Karpas-422 (cell line): Measurements from ENCODE around the gene KAZN. TPM values are rescaled to one million over a fixed set of nuclear protein-coding genes. Genes with fewer than 3 reads are reported as not detected.
A peak's percentile ranks its signal among the peaks of the same experiment; 100 is the strongest.

Source experiments
- DNase-seq: peaks from one replicate; pipeline ENCODE4 v3.0.0-alpha.2; 2015
- H2AFZ ChIP-seq: fragments of 200-600 bp; sonication (generic); 2 replicates; pipeline ENCODE4 v1.6.1; 2014; ENCODE audit warnings: antibody characterized with exemption, low read length, mixed read lengths
- H3K27ac ChIP-seq: fragments of 200-600 bp; sonication (generic); 2 replicates; pipeline ENCODE4 v1.5.1; 2014; ENCODE audit warnings: mild to moderate bottlenecking, low read length, moderate library complexity
- H3K27me3 ChIP-seq: fragments of 200-600 bp; sonication (generic); 2 replicates; pipeline ENCODE4 v1.6.1; 2014; ENCODE audit warnings: low read length, mixed read lengths
- H3K36me3 ChIP-seq: fragments of 200-600 bp; sonication (generic); 2 replicates; pipeline ENCODE4 v1.6.1; 2014; ENCODE audit warnings: low read length, mixed read lengths; ENCODE audit not compliant: insufficient read depth
- H3K4me1 ChIP-seq: fragments of 200-600 bp; sonication (generic); 2 replicates; pipeline ENCODE4 v1.6.1; 2014; ENCODE audit warnings: mild to moderate bottlenecking, low read length, mixed read lengths
- H3K4me2 ChIP-seq: fragments of 200-600 bp; sonication (generic); 2 replicates; pipeline ENCODE4 v1.6.1; 2014; ENCODE audit warnings: low read length, low read depth, mild to moderate bottlenecking; ENCODE audit not compliant: poor library complexity, severe bottlenecking
- H3K4me3 ChIP-seq: fragments of 200-600 bp; sonication (generic); 2 replicates; pipeline ENCODE4 v1.5.1; 2014; ENCODE audit warnings: mild to moderate bottlenecking, antibody characterized with exemption, low read length, mixed read lengths
- H3K79me2 ChIP-seq: fragments of 200-600 bp; sonication (generic); 2 replicates; pipeline ENCODE4 v1.6.1; 2014; ENCODE audit warnings: mild to moderate bottlenecking, low read length, mixed read lengths
- H3K9ac ChIP-seq: fragments of 200-600 bp; sonication (generic); 2 replicates; pipeline ENCODE4 v1.6.0; 2014; ENCODE audit warnings: low read length
- H3K9me2 ChIP-seq: fragments of 200-600 bp; sonication (generic), shearing (Covaris generic); replicated peaks from 2 replicates; pipeline ENCODE4 v1.6.0; 2014; ENCODE audit warnings: mild to moderate bottlenecking, low read length, moderate library complexity; ENCODE audit not compliant: insufficient read depth
- H3K9me3 ChIP-seq: fragments of 300-700, 200-600 bp; sonication (generic); 2 replicates; pipeline ENCODE4 v1.6.1; 2014; ENCODE audit warnings: low read length, mixed read lengths
- H4K20me1 ChIP-seq: fragments of 200-600 bp; sonication (generic); 2 replicates; pipeline ENCODE4 v1.6.1; 2014; ENCODE audit warnings: mild to moderate bottlenecking, antibody characterized with exemption, low read length, low read depth; ENCODE audit not compliant: insufficient read depth
- total RNA-seq: library from RNA; depleted of rRNA; stranded (reverse); fragments of >200 nt; shearing (Covaris generic); gene quantifications from 2 replicates; pipeline ENCODE4 v1.2.3, GENCODE V29; 2014; ENCODE audit warnings: low replicate concordance

Gene KAZN
- total RNA-seq, 1 experiment from 2014 or later = not detected

DNA sequence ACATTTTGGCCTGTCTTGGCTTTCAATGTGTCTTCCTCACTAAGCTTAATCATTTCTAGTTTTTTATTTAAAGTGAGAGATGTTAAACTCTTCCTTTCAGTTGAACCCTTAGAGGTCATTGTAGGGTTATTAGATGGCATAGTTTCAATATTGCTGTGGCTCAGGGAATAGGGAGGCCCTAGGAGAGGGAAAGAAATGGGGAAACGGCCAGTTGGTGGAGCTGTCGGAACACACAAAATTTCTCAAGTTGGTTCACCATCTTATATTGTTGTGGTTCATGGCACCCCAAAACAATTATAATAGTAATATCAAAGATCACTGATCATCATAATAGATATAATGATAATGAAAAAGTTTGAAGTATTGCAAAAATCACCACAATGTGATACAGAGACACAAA lies 31.4 kb upstream of the KAZN start:
- Histone ChIP-seq H3K4me2 (no peak overlapping the region), H2AFZ (no peak overlapping the region), H3K9ac (no peak overlapping the region), H3K4me1 (no peaks in the 10 kb centered on the region), H3K4me3 (no peak overlapping the region), H3K27ac (no peak overlapping the region), H3K27me3 (0 out of 2 replicates have a peak, but pooled peaks cover 2% of the 10 kb centered on the region), H4K20me1 (no peaks in the 10 kb centered on the region), H3K79me2 (no peaks in the 10 kb centered on the region), H3K9me2 (no peaks in the 10 kb centered on the region), H3K9me3 (no peaks in the 10 kb centered on the region), H3K36me3 (no peaks in the 10 kb centered on the region)
- peak; percentile 56 for DNase-seq

DNA sequence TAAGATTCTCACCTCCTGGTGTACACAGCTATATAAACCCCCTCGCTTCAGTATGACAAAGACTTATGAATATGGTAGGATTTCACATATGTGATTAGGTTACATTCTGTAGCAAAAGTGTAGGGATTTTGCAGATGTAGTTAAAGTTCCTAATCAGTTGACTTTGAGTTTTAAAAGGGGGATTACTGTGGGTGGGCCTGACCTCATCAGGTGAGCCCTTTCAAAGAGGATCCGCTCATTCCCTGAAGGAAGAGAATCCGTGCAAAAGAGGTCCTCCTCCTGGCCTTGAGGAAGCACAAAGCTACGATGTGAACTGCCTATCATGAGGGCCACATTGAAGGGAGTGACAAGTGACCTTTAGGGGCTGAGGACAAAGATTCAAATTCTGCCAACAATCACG lies 30.6 kb upstream of the KAZN start:
- Histone ChIP-seq H3K27ac (no peak overlapping the region), H2AFZ (no peak overlapping the region), H3K4me2 (no peak overlapping the region), H3K36me3 (no peaks in the 10 kb centered on the region), H3K27me3 (0 out of 2 replicates have a peak, but pooled peaks cover 2% of the 10 kb centered on the region), H3K9me2 (no peaks in the 10 kb centered on the region), H3K9ac (no peak overlapping the region), H3K4me3 (no peak overlapping the region), H3K9me3 (no peaks in the 10 kb centered on the region), H4K20me1 (no peaks in the 10 kb centered on the region), H3K4me1 (no peaks in the 10 kb centered on the region), H3K79me2 (no peaks in the 10 kb centered on the region)
- no peak for DNase-seq

DNA sequence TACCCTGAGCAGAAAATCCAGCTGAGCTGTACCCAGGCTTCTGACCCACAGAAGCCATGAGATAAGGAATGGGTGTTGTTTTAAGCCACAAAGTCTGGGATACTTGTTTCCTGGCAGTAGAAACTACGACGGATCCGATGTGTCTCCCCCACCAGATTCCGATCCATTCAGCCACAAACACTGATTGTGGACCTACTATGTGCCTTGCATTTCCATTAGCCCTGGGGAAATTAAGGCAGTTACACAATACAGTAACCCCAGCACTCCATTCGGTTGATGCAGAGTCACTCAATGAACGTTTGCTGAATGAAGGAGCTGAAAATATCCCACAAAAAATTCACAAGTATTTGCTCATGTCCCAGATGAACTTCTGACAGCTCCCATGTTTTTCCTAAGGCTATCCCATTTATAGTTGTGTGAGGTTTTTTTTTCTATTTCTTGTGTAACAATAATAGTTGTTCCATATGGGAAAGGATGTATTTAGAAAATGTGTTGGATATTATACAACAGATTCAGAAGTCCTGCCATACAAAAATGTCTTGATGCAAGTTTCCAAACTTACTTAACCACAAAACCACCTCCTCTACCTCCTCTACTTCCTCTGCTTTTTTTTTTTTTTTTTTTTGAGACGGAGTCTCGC lies 29.6 kb upstream of the KAZN start:
- H3K9me3 ChIP-seq = no peaks in the 10 kb centered on the region
- no peaks in the 10 kb centered on the region for H3K79me2 ChIP-seq
- no peak overlapping the region for H3K9ac ChIP-seq
- H2AFZ ChIP-seq = no peak overlapping the region
- no peaks in the 10 kb centered on the region for H3K9me2 ChIP-seq
- no peaks in the 10 kb centered on the region for H3K36me3 ChIP-seq
- H3K27me3 ChIP-seq = 0 out of 2 replicates have a peak, but pooled peaks cover 2% of the 10 kb centered on the region
- H3K4me2 ChIP-seq = no peak overlapping the region
- DNase-seq = no peak
- no peaks in the 10 kb centered on the region for H3K4me1 ChIP-seq
- no peak overlapping the region for H3K27ac ChIP-seq
- H4K20me1 ChIP-seq = no peaks in the 10 kb centered on the region
- H3K4me3 ChIP-seq = no peak overlapping the region

DNA sequence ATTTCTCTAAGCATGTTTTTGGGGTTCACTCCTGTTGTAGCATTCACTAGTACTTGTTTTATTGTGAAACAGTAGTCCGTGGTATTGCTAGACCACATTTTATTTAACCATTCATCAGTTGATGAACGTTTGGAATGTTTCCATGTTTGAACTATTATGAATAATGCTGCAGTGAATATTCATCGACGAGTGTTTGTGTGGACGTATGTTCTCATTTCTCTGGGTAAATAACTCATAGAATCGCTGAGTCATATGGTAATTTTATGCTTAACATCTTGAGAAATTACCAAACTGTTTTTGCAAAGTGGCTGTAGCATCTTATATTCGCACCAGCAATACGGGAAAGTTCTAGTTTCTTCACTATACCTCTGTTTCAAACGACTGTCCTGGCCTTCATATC lies 28.0 kb upstream of the KAZN start:
- Histone ChIP-seq H3K4me3 (no peak overlapping the region), H3K27ac (no peak overlapping the region), H3K36me3 (no peaks in the 10 kb centered on the region), H2AFZ (no peak overlapping the region), H4K20me1 (no peaks in the 10 kb centered on the region), H3K79me2 (no peaks in the 10 kb centered on the region), H3K27me3 (0 out of 2 replicates have a peak, but pooled peaks cover 2% of the 10 kb centered on the region), H3K9me3 (no peaks in the 10 kb centered on the region), H3K9ac (no peak overlapping the region), H3K4me2 (no peak overlapping the region), H3K9me2 (no peaks in the 10 kb centered on the region), H3K4me1 (no peaks in the 10 kb centered on the region)
- DNase-seq = no peak

DNA sequence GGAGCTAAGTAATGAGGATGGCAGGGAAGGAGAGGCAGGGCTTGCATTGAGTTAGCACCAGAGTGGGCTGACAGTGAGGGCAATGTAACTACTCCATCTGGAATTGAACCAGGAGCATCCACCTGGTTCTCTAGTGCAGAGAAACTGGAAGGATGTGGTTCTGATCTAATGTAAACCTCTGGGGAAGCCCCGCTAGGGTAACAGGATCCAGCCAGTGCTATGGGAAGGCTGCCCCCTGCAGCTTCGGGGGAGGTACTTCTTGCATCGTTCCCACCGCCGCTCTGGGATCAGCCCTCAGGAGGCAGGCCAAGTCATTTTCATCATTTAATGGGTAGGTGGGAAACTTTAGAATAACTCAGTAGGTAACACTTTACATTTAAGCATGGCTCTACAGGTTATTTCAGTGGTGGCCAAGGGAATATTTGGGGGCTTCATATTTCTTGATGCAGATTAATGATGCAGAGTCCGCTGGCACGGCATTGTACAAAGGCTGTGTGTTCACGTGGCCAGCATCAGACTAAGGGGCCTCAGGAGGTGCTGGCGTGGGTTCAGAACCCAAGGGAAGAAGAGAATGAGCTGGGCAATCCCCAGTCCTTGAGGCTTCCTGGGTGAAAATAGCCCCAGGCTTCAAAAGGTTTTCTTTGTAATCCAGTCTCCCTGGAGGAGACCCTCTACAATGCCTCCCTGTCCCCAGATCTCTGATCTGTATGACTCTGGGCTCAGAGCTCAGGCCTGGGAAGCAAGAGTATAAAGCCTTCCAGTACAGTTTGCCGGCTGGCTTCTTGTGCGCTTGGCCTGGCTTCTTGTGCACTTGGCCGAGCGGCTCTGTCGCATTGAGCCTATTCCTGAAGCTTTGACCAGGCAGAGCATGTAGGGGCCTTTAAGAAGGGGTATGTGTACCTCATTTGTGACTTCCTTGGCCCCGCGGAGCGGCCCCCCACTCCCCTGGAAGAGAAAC lies 26.4 kb upstream of the KAZN start:
- Histone ChIP-seq H4K20me1 (no peaks in the 10 kb centered on the region), H3K36me3 (no peaks in the 10 kb centered on the region), H3K9me3 (no peaks in the 10 kb centered on the region), H3K79me2 (no peaks in the 10 kb centered on the region), H3K27ac (no peak overlapping the region), H3K4me2 (no peak overlapping the region), H3K9ac (no peak overlapping the region), H3K27me3 (no peaks in the 10 kb centered on the region), H3K9me2 (no peaks in the 10 kb centered on the region), H3K4me3 (no peak overlapping the region), H3K4me1 (no peaks in the 10 kb centered on the region), H2AFZ (no peak overlapping the region)
- DNase-seq = peak; percentile 66

DNA sequence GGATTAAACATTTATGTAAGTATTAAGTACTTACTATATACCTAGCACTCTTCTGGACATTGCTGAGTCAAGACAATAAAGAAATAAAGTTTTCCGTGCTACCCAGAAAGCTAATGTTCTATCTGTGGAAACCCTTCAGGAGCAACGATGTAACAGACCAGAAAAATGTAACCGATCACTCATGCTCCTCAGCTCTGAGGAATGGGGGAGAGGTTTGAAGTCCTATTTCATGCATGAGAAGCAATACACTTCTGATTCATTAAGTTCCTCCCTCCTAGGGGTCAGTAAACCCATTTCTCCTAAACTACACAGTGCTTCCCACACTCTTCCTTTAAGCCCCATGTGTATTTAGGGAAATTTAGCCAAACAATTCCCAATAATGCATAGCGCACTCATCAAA lies 25.6 kb upstream of the KAZN start:
- Histone ChIP-seq H3K9me3 (no peaks in the 10 kb centered on the region), H3K79me2 (no peaks in the 10 kb centered on the region), H2AFZ (no peak overlapping the region), H3K9me2 (no peaks in the 10 kb centered on the region), H3K36me3 (no peaks in the 10 kb centered on the region), H3K4me3 (no peak overlapping the region), H3K27ac (no peak overlapping the region), H3K27me3 (no peaks in the 10 kb centered on the region), H3K9ac (no peak overlapping the region), H3K4me2 (no peak overlapping the region), H4K20me1 (no peaks in the 10 kb centered on the region), H3K4me1 (no peaks in the 10 kb centered on the region)
- DNase-seq = no peak

DNA sequence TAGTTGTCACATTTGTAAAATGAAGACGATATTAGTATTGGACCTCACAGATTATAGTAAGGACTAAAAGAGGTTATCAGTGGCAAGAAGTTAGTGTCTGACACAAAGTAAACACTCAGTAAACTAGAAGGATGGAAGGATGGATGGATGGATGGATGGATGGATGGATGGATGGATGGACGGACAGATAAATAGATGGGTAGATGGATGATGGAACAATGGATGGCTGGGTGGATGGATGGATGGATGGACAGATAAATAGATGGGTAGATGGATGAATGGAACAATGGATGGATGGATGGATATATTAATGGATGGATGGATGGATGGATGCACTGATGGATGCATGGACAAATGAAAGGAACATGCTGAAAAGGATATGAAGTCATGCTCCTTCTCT lies 22.3 kb upstream of the KAZN start:
- Histone ChIP-seq H3K79me2 (no peaks in the 10 kb centered on the region), H2AFZ (no peak overlapping the region), H3K27ac (no peak overlapping the region), H3K9me3 (no peaks in the 10 kb centered on the region), H3K9me2 (no peaks in the 10 kb centered on the region), H3K36me3 (no peaks in the 10 kb centered on the region), H3K4me3 (no peak overlapping the region), H3K4me1 (no peaks in the 10 kb centered on the region), H3K9ac (no peak overlapping the region), H3K27me3 (no peaks in the 10 kb centered on the region), H3K4me2 (no peak overlapping the region), H4K20me1 (no peaks in the 10 kb centered on the region)
- no peak for DNase-seq

DNA sequence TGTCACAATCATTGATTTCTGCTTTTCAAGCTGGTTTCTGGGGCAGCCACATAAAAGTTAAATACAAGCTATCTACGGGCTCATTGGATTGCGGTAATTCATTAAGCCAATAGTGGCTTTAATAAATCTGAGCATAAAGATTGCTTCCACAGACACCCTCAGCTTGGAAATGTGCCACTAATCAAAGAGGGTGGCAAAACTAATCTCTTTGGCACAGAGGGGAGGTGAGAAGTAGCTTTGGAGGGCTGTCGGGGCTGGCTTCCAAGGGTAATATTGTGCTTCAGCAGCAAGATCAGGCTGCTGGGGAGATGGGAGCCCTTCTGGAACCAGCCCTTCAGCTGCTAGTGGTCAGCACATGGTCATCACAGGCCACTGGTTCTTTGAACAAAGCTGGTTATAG lies 21.2 kb upstream of the KAZN start:
- Histone ChIP-seq H3K9me3 (no peaks in the 10 kb centered on the region), H3K4me1 (no peaks in the 10 kb centered on the region), H3K36me3 (no peaks in the 10 kb centered on the region), H2AFZ (no peak overlapping the region), H3K4me3 (no peak overlapping the region), H3K27me3 (no peaks in the 10 kb centered on the region), H4K20me1 (no peaks in the 10 kb centered on the region), H3K9me2 (no peaks in the 10 kb centered on the region), H3K79me2 (no peaks in the 10 kb centered on the region), H3K27ac (no peak overlapping the region), H3K9ac (no peak overlapping the region), H3K4me2 (no peak overlapping the region)
- DNase-seq = no peak
